NCI-H187 treated with DMSO at 0.1 percent for 48 hours (cell line): ENCODE data around the gene KIAA1143.
A peak's percentile ranks its signal among the peaks of the same experiment; 100 is the strongest.

Experiments used
- DNase-seq: peaks from one replicate; lab custom pipeline; 2025; lab: John Stamatoyannopoulos, UW

The KIAA1143 gene

DNA sequence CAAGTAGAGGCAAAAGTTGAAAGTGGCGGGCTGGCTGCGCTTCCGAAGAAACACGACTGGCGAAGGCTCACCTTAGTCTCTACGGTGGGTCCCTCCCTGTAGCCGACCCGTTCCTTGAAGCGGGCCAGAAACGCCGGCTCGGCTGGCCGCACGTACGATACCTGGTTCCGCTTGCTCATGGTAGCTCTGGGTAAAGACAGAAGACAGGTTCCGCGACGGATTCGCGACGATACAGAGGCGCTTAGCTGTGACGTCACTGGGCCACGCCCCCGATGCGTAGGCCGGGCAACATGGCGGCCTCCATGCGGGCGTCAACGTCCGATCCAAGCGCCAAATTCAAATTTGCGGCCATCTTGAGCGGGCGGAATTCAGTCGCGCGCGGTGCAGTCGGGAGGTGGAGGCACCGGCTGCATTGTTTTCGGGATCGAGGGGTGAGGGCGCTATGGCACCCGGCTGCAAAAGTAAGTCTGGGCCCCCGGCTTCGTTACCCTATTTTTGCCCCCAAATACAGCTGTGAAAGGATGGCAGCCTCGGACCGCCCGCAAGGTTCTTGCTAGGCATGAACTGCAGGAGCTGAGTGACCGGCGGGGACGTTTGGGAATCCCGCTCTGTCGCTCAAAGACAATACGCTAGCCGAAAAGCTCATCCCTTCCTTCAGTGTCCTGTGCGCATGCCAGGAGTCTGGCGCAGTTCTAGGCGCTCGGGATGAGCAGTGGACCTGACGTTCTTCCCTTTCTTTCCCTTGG is at the start of gene KIAA1143, which contains the start of gene KIF15:
Gene KIAA1143 (minus strand): TSS at position 196 of the 746 bp plus-strand sequence. CDS start 17 bp downstream, at position 179.
Gene KIF15 (plus strand): TSS at position 371 of the 746 bp plus-strand sequence. CDS start 72 bp downstream, at position 443.
- DNase-seq = peak; percentile 16

DNA sequence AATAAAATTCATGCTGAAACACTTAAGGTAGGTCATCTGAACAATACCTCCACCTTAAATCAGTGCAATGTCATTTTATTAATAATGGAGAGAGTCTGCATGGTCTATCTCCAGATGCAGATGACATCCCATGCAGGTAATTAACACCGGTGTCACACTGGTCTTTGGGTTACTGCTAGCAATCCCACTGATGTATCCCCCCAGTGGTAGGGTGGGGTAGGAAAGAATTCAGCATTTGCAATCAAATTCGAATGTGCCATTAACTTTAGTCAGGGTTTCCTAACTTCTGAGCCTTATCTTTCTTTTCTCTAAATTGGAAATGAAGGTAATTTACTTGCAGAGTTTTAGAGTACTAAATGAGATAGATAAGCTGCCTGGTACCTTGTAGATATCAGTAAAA is 44.5 kb upstream of the KIAA1143 start:
- no peak for DNase-seq

DNA sequence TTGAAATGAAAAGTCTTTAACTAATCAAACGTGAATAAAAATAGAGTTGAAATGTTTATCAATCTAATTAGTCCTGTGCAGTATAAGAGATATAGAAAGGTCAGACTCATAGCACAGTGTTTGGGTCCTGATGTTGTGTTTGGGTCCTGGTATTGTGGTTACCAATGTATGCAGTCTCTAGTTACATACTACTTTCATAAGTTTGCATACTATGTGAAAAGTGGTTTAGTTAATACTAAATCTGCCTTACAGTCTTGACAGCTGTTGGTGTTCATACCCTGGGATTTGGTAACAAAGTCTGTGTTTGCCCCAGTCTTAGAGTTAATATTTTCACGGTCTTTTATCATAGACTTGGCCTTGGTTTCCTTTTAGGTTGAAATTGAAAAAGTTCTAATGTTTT is 41.9 kb upstream of the KIAA1143 start:
- DNase-seq = no peak

DNA sequence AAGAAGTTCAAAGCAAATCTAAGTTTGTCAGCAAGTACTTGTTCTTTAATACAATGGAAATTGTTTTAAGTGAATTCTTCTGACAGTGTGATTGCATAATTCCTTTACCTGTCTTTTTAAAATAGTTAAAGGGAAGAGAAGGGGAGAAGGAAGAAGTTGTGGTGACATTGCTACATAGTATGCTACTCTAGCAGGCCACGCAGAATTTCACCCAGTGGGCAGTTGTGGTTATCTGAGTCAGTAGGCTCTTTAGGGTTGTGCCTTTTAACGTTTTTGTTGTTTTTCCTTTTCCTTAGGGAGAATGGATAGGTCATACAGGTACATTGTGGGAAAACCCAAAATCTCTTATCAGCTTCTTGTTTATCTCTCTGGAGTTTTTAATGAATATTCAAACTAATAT is 40.6 kb upstream of the KIAA1143 start:
- no peak for DNase-seq

DNA sequence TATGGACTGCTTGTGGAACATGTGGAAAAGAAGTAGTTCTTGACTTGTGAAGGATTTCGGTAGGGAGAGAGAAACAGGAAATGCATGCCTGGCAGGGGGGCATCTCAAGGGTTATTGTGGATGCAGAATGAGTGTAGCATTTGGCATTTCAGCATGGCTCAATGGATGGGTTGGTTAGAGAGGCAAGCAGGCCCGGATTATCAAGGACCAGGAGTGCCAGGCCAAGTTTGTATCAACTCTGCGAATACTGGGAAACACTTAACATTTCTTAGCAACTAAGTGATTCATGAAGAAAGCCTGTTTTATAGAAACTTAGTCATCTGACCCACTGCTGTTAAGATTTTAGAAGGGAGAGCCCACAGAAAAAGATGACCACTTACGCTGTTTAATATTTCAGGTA is 33.8 kb upstream of the KIAA1143 start:
- DNase-seq = no peak

DNA sequence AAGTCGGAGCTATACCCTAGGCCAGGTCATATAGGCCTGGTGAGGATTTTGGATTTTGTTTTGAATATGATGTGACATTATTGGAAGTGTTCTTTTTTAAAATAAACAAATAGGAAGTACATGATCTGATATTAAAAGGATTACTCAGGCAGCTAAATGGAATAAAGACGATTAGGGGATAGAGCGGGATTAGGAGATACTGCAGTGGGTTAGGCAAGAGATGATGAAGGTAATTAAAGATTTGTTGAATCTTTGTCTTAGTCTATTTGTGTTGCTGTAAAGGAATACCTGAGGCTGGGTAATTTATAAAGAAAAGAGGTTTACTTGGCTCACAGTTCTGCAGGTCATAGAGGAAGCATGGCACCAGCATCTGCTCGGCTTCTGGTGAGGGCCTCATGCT is 21.5 kb upstream of the KIAA1143 start:
- DNase-seq = no peak

DNA sequence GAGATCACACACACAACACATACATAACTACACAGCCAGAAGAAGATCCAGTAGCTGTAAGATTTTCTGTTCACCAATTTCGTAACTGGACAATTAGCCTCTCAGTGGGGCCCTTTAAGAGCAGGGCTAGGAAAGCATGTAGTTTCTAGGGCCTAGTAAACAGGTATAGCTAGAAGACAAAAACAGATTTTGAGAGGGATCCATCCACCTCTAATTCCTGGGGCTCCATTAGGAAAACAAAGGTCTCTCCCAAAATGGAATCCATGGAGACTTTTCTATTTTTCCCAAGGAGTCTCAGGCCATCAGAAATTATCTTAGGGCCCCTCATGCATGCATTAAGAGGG is 10.7 kb upstream of the KIAA1143 start:
- DNase-seq = no peak

DNA sequence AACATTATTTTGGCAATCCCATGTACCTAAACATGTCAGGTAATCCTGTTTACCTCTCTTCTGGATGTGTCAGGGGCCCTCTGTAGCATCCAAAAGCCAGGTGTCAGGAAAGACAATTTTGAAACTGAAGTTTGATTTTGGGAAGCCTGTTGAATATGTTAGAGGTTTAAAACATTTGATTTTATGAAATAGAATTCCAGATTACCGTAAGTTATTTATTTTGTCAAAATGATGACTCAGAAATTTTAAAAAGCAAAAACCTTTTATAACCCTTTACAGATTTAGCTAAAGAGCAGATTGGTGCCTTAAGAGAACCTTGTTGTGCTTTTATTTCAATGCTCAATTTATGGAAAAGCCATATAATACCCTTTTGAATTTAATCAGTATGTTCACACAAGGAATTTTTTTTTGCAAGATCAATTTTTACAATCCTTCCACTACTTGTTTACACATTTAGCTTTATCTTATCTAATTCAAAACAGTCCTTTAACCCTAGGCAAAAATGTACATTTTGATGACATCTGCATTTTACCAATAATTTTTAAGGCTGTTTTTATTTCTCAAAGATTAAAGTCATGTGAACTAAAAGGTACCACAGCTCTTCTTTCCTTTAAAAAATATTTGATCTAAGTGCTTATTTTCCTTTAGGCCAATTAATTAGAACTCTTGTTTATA is 10.1 kb upstream of the KIAA1143 start:
- no peak for DNase-seq

DNA sequence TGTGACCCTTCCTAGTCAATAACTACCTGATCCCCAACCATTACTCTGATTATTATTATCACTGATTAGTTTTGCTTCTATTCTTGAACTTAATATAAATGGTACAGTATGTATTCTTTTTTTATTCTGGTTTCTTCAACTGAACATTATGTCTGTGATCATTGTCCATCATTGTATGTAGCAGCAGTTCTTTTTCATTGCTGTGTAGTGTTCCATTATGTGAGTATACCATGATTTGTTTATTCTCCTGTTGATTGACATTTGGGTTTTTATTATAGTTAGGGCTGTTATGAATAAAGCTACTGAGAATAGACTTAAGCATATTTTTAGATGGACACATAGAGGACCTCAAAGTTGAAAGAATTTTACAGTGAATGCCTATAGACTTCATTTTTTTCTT is 2.8 kb upstream of the KIAA1143 start:
- DNase-seq = no peak

DNA sequence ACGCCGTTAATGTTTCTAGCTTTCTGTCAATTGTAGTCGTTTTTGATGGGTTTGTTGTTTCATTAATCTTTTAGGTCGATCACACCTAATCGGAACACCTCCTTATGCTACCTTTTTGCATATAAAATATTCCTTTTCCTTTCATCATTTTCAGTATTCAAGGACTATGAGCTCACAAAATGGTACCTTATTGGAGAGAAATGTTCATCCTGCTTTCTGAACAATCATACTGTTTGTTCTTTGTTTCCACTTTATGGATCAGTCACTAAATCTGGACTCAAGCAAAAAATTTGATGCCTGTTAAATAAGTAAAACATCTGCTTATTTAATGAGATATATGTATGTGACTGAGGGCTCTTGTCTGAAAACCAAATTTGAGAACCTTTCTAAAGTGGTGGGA is 1.3 kb upstream of the KIAA1143 start:
- DNase-seq = no peak

DNA sequence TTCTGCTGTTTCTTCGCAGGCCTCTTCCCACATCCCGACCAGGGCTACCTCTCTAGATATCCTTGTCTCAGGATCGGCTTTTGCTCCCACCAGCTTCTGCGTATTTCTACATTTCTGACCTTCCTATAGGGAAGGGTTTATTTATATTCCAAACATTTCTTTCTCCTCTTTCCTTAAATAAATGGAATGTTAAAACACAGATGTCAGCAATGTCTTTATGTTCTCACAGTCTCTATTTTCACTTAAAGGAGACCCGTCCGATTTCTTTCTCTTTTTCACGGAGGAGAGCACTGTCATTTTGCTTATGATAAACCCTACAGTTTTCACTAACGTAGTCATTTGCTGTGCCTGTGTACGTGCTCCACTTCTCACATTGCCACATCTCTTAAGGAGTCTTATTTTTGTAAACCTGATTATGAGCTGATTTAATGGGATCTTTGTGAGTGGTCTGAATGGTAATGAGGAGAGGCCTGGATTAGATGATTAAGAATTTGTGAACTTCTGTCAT is 805 bp upstream of the KIAA1143 start:
- DNase-seq = no peak

DNA sequence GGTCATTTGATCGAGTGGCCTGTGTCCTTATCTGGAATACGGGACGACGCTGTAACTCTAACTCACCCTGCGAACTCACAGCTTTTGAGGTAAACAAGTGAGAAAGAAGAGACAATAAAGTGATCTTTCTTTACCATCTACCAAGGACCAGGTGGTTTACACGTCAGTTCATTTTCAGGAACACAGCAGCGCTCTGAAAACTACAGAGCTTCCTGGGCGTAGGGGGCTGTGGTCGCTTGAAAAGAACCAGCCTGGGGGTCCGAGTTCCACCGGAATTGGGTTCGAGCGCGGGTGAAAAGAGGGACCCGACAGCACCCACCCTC is 357 bp downstream of the KIAA1143 start:
- no peak for DNase-seq

DNA sequence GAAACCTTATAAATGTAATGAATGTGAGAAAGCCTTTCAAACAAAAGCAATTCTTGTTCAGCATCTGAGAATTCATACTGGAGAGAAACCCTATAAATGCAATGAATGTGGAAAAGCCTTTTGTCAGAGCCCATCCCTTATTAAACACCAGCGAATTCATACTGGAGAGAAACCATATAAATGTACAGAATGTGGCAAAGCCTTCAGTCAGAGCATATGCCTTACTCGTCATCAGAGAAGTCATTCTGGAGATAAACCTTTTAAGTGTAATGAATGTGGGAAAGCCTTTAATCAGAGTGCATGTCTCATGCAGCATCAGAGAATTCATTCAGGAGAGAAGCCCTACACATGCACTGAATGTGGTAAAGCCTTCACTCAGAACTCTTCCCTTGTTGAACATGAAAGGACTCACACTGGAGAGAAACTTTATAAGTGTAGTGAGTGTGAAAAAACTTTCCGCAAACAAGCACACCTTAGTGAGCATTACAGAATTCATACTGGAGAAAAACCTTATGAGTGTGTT is 26.7 kb downstream of the KIAA1143 start:
- no peak for DNase-seq

DNA sequence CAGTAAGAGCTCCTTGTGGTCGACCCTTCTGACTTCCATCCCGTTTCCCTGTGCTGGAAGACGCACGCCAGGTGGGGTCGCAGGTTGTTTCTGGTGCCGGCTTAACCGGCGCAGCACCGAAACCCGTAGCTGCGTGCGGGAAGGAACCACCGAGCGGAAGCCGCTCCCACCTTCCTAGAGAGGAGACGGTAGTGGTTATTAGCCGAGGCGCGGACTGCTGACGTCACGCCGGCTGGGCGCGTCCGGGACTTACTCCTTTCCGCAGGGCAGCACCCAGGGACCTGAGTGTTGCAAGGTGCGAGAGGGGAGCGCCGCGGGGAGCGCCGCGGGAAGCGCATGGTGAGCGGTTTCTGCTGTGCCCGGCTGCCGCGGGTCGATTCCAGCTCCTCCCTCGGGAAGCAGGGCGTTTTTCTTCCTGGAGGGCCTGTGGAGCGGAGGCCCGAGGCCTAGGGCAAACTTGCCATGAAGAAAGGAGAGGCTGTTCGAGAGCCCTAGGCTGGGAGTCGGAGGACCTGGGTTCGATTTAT is 32.0 kb downstream of the KIAA1143 start, which contains the start of gene ZNF501:
Gene ZNF501 (plus strand): TSS at position 252 of the 527 bp plus-strand sequence. CDS start 4,787 bp downstream, outside the sequence.
- DNase-seq = peak; percentile 5

DNA sequence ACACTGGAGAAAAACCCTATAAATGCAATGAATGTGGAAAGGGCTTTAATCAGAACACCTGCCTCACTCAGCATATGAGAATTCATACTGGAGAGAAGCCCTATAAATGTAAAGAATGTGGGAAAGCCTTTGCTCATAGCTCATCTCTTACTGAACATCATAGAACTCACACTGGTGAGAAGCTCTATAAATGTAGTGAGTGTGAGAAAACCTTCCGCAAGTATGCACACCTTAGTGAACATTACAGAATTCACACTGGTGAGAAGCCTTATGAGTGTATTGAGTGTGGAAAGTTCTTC is 39.4 kb downstream of the KIAA1143 start:
- DNase-seq = no peak

DNA sequence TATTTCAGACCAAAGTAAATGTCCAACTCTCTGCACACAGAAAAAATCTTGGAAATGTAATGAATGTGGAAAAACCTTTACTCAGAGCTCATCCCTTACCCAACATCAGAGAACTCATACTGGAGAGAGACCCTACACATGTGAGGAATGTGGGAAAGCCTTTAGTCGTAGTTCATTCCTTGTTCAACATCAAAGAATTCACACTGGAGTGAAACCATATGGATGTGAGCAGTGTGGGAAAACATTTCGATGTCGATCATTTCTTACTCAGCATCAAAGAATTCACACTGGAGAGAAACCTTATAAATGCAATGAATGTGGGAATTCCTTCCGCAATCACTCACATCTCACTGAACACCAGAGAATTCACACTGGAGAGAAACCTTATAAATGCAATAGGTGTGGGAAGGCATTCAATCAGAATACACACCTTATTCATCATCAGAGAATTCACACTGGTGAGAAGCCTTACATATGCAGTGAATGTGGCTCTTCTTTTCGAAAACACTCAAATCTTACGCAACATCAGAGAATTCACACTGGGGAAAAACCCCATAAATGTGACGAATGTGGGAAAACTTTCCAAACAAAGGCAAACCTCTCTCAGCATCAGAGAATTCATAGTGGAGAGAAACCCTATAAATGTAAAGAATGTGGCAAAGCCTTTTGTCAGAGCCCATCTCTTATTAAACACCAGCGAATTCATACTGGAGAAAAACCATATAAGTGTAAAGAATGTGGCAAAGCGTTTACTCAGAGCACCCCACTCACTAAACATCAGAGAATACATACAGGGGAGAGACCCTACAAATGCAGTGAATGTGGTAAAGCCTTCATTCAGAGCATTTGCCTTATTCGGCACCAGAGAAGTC is 40.0 kb downstream of the KIAA1143 start:
- DNase-seq = no peak

DNA sequence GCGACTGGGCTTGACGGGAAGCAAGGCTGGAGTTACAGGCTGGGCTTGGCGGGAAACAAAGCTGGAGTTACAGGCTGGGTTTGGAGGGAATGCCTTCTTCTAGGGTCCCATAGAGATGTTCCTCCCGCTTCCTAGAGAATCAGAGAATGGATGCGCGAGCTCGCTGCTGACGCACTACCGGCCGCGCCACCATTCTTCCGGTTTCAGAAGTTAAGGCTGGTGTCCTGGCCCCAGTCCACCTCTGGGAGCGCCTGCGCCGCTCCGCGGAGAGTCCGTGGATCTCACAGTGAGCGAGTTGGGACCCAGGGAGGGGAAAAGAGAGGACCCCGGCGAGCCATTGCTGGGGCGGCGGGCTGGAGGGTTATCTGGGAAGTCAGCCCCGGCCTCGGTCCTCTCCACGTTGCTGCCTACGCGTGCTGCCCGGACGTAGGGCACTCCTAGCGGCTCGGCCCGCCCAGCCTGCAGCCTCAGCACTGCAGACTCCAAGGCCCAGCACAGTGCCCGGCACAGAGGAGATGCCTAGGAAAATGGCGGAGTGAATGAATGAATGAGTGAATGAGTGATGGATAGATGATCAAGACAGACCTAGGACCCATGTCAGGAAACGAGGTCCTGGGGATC is 48.9 kb downstream of the KIAA1143 start, which contains the start of gene ZNF502:
Gene ZNF502 (plus strand): TSS at position 206 of the 621 bp plus-strand sequence. CDS start 7,602 bp downstream, outside the sequence.
- DNase-seq = no peak
